Embryonic facial prominence (tissue), 1 donor: ENCODE data around the gene PRDM16.

Source experiments
- DNase-seq: peaks from one replicate; pipeline ENCODE4 v3.0.0-alpha.2; 2016; ENCODE audit errors: extremely low spot score

Gene PRDM16

GRCh38 chr1:3443807-3444206, 374.8 kb downstream of the PRDM16 start:
- no peak for DNase-seq

- no peak for DNase-seq
Measured at GRCh38 chr1:3444298-3444697, 375.3 kb downstream of the PRDM16 start.

GRCh38 chr1:3444736-3445135, 375.7 kb downstream of the PRDM16 start:
- no peak for DNase-seq

- no peak for DNase-seq
Measured at GRCh38 chr1:3450202-3450863, 381.3 kb downstream of the PRDM16 start.

GRCh38 chr1:3450983-3451382, 382.0 kb downstream of the PRDM16 start:
- DNase-seq, result no peak

GRCh38 chr1:3451994-3452865, 383.2 kb downstream of the PRDM16 start:
- DNase-seq, result no peak

GRCh38 chr1:3452866-3453175, 383.8 kb downstream of the PRDM16 start:
- DNase-seq, result no peak

GRCh38 chr1:3453203-3453761, 384.3 kb downstream of the PRDM16 start:
- no peak for DNase-seq

- DNase-seq, result no peak
Measured at GRCh38 chr1:3453891-3454810, 385.1 kb downstream of the PRDM16 start, which contains the start of gene ARHGEF16. TSS of gene ARHGEF16 (plus strand) at chr1:3454665. CDS start at chr1:3463085, 8,420 bp downstream.

GRCh38 chr1:3454811-3455618, 386.0 kb downstream of the PRDM16 start:
- no peak for DNase-seq

GRCh38 chr1:3455670-3456448, 386.9 kb downstream of the PRDM16 start:
- DNase-seq, result no peak

- DNase-seq, result no peak
Measured at GRCh38 chr1:3456449-3456963, 387.5 kb downstream of the PRDM16 start.

- no peak for DNase-seq
Measured at GRCh38 chr1:3456964-3457909, 388.2 kb downstream of the PRDM16 start.

GRCh38 chr1:3457910-3458883, 389.2 kb downstream of the PRDM16 start:
- DNase-seq, result no peak

GRCh38 chr1:3459051-3459908, 390.3 kb downstream of the PRDM16 start:
- DNase-seq, result no peak

GRCh38 chr1:3459940-3460671, 391.1 kb downstream of the PRDM16 start:
- no peak for DNase-seq
